HG03139 (cell line): ENCODE measurements around the gene PLA2G4B.

ENCODE experiments used
- ATAC-seq: cut with Tn5 transposase; IDR thresholded peaks from one replicate; pipeline ENCODE4 v1.9.1; 2021; ENCODE audit not compliant: unreplicated experiment

PLA2G4B gene

GRCh38 chr15:41869770-41870688 lies 31.4 kb downstream of the PLA2G4B start:
- no peak for ATAC-seq

- no peak for ATAC-seq
Measured at GRCh38 chr15:41870689-41871081, 32.0 kb downstream of the PLA2G4B start.

- ATAC-seq, result no peak
Measured at GRCh38 chr15:41871175-41871905, 32.7 kb downstream of the PLA2G4B start.

- no peak for ATAC-seq
Measured at GRCh38 chr15:41872166-41872747, 33.6 kb downstream of the PLA2G4B start.

- no peak for ATAC-seq
Measured at GRCh38 chr15:41873711-41874110, 35.1 kb downstream of the PLA2G4B start.

- no peak for ATAC-seq
Measured at GRCh38 chr15:41874736-41875135, 36.1 kb downstream of the PLA2G4B start.

GRCh38 chr15:41876007-41876406 lies 37.4 kb downstream of the PLA2G4B start:
- ATAC-seq, result no peak

GRCh38 chr15:41876689-41877088 lies 38.0 kb downstream of the PLA2G4B start:
- no peak for ATAC-seq

- no peak for ATAC-seq
Measured at GRCh38 chr15:41877631-41878354, 39.1 kb downstream of the PLA2G4B start.

GRCh38 chr15:41878355-41878699 lies 39.7 kb downstream of the PLA2G4B start:
- no peak for ATAC-seq

GRCh38 chr15:41879321-41879845 lies 40.7 kb downstream of the PLA2G4B start:
- no peak for ATAC-seq

GRCh38 chr15:41880156-41880877 lies 41.7 kb downstream of the PLA2G4B start:
- no peak for ATAC-seq

- no peak for ATAC-seq
Measured at GRCh38 chr15:41881086-41881485, 42.4 kb downstream of the PLA2G4B start.

- ATAC-seq, result no peak
Measured at GRCh38 chr15:41881550-41881919, 42.9 kb downstream of the PLA2G4B start.

GRCh38 chr15:41881920-41882688 lies 43.5 kb downstream of the PLA2G4B start:
- no peak for ATAC-seq

GRCh38 chr15:41882689-41883483 lies 44.2 kb downstream of the PLA2G4B start:
- ATAC-seq, result no peak

GRCh38 chr15:41883484-41883825 lies 44.8 kb downstream of the PLA2G4B start:
- ATAC-seq, result no peak

GRCh38 chr15:41884458-41884857 lies 45.8 kb downstream of the PLA2G4B start:
- no peak for ATAC-seq

GRCh38 chr15:41885321-41885720 lies 46.7 kb downstream of the PLA2G4B start:
- no peak for ATAC-seq
